ENCODE measurements around the gene ZSCAN5A. TPM values are rescaled to one million over a fixed set of nuclear protein-coding genes. Genes with fewer than 3 reads are reported as not detected.

ZSCAN5A gene
- total and polyA plus RNA-seq, 8 donors: 4.4 to 8.1 (median 5.5) TPM

- FAIRE-seq (no peak), DNase-seq (no peak), ATAC-seq (no peak)
- Histone ChIP-seq H3K27ac (no peak overlapping the region), H3K4me3 (no peak overlapping the region), H3K27me3 (no peaks in the 10 kb centered on the region), H3K4me1 (no peaks in the 10 kb centered on the region), H3K36me3 (no peaks in the 10 kb centered on the region), H3K9me3 (no peaks in the 10 kb centered on the region)
- intact Hi-C loops (cut with DNase I): loop anchor here in 1 of 3 donors (5.0 kb wide), 1 partner anchor 72 kb away; no protein-coding TSS in a partner anchor
- no peak for TF ChIP-seq CTCF (IDR thresholded peaks at IDR 0.05)
- WGBS, 2 donors: 21 to 27% methylated on average over 9 of the region's 9 CpGs
Measured at GRCh38 chr19:56174086-56174485, 140.6 kb downstream of the ZSCAN5A start.

Other genes with a start within 250 kb of the ZSCAN5A start
- 10 to 100 TPM; 22.1 to 41.9 (median 25.6) TPM for gene ZNF787, start 193.5 kb downstream of the ZSCAN5A start, total RNA-seq
- 10 to 100 TPM; 13.6 to 31.1 TPM for gene ZNF787, start 193.5 kb downstream of the ZSCAN5A start, polyA plus RNA-seq
- gene ZNF444, start 173.6 kb downstream of the ZSCAN5A start, total RNA-seq: 10 to 100 TPM; 27.9 to 47.9 (median 32.5) TPM
- 10 to 100 TPM; 67.5 to 99.0 TPM for gene ZNF444, start 173.6 kb downstream of the ZSCAN5A start, polyA plus RNA-seq
- not detected for gene GALP, start 138.8 kb downstream of the ZSCAN5A start, total RNA-seq
- not detected for gene GALP, start 138.8 kb downstream of the ZSCAN5A start, polyA plus RNA-seq
- gene ZSCAN5B, start 117.1 kb downstream of the ZSCAN5A start, total RNA-seq: not detected
- under 1 TPM in 1 of 2 donors, not detected in 1; 0.07 TPM for gene ZSCAN5B, start 117.1 kb downstream of the ZSCAN5A start, polyA plus RNA-seq
- gene ZSCAN5C, start 112.6 kb downstream of the ZSCAN5A start, total RNA-seq: not detected
- gene ZSCAN5C, start 112.6 kb downstream of the ZSCAN5A start, polyA plus RNA-seq: not detected
- not detected for gene EDDM13, start 42.1 kb downstream of the ZSCAN5A start, total RNA-seq
- under 1 TPM in 1 of 2 donors, not detected in 1; 0.49 TPM for gene EDDM13, start 42.1 kb downstream of the ZSCAN5A start, polyA plus RNA-seq
- gene ZNF582, start 78.7 kb upstream of the ZSCAN5A start, total RNA-seq: 1 to 10 TPM; 1.2 to 2.0 (median 1.8) TPM
- gene ZNF582, start 78.7 kb upstream of the ZSCAN5A start, polyA plus RNA-seq: 1 to 10 TPM; 1.6 to 2.6 TPM
- 1 to 10 TPM; 1.7 to 3.4 (median 2.3) TPM for gene ZNF583, start 89.5 kb upstream of the ZSCAN5A start, total RNA-seq
- gene ZNF583, start 89.5 kb upstream of the ZSCAN5A start, polyA plus RNA-seq: 1 to 10 TPM in 1 of 2 donors, under 1 TPM in 1; 0.84 to 1.9 TPM
- gene ZNF667, start 162.5 kb upstream of the ZSCAN5A start, total RNA-seq: 1 to 10 TPM in 3 of 6 donors, under 1 TPM in 3; 0.54 to 3.3 (median 0.99) TPM
- 1 to 10 TPM; 2.0 to 4.5 TPM for gene ZNF667, start 162.5 kb upstream of the ZSCAN5A start, polyA plus RNA-seq
- 1 to 10 TPM in 5 of 6 donors, under 1 TPM in 1; 0.73 to 5.4 (median 2.4) TPM for gene ZNF471, start 193.0 kb upstream of the ZSCAN5A start, total RNA-seq
- gene ZNF471, start 193.0 kb upstream of the ZSCAN5A start, polyA plus RNA-seq: 1 to 10 TPM; 1.9 to 3.5 TPM
- gene ZFP28, start 224.1 kb upstream of the ZSCAN5A start, total RNA-seq: 1 to 10 TPM; 2.1 to 4.8 (median 2.8) TPM
- gene ZFP28, start 224.1 kb upstream of the ZSCAN5A start, polyA plus RNA-seq: 1 to 10 TPM; 2.7 to 4.7 TPM

Measured in pancreas (tissue), 10 donors.